Prostate gland (tissue), 2 donors: ENCODE results near the gene FAM222B. TPM values are rescaled to one million over a fixed set of nuclear protein-coding genes. Genes with fewer than 3 reads are reported as not detected.

Experiments
- DNase-seq: peaks from one replicate; pipeline ENCODE4 v3.0.0-alpha.2; 2019; ENCODE audit warnings: low spot score
- H3K27ac ChIP-seq, 2 donors: fragments of 200-600 bp; sonication (generic); 2 replicates each; pipeline ENCODE4 v1.5.1; 2017 to 2019
- H3K27me3 ChIP-seq: fragments of 200-600 bp; sonication (generic); replicated peaks from 2 replicates; pipeline ENCODE4 v1.5.1; 2019; ENCODE audit not compliant: insufficient read depth
- H3K36me3 ChIP-seq, 2 donors: fragments of 200-600 bp; sonication (generic); 1 replicate in 1 of 2; 2 replicates in 1 of 2; pipeline versions ENCODE4 v1.5.1 to v1.8.1; 2017 to 2019
- H3K4me1 ChIP-seq: fragments of 200-600 bp; sonication (generic); replicated peaks from 2 replicates; pipeline ENCODE4 v1.5.1; 2019
- H3K4me3 ChIP-seq, 2 donors: fragments of 200-600 bp; sonication (generic); 2 replicates each; pipeline ENCODE4 v1.5.1; 2017 to 2019
- H3K9me3 ChIP-seq: fragments of 200-600 bp; sonication (generic); 2 replicates; pipeline ENCODE4 v1.5.1; 2017
- POLR2A ChIP-seq: fragments of 450-650 bp; IDR thresholded peaks from one replicate; pipeline ENCODE4 v1.6.1; 2016; ENCODE audit warnings: antibody characterized with exemption, mild to moderate bottlenecking
- POLR2AphosphoS5 ChIP-seq: sonication (generic); formaldehyde crosslinking; IDR thresholded peaks from one replicate; pipeline ENCODE4 v1.6.1; 2017; ENCODE audit warnings: antibody characterized with exemption
- WGBS: methylation state at CpG from one replicate; pipeline ENCODE4 v1.1.5; 2018; 5-methylcytosine and 5-hydroxymethylcytosine counted together
- intact Hi-C: fragments of 100-400 bp; cut with DNase I; formaldehyde crosslinking; loops from one replicate; pipeline ENCODE4 v1.14.2; 2022
- total RNA-seq, 2 donors: library from RNA; depleted of rRNA; stranded (reverse); fragments of >200 nt; gene quantifications; one replicate each; pipeline ENCODE4 v1.1.0, GENCODE V29; 2016
- TF ChIP-seq, protein P1 (sequence below), 4 experiments: fragments of 200-600 bp in 2 of 4; fragments of 450-650 bp in 2 of 4; sonication (generic) in 2 of 4; IDR thresholded peaks; 1 replicate in 3 of 4; 2 replicates in 1 of 4; pipeline ENCODE4 v1.5.1; 2016 to 2019; ENCODE audit warnings: antibody characterized with exemption in 4 of 4, mild to moderate bottlenecking in 2 of 4, moderate library complexity in 2 of 4

FAM222B gene
- total RNA-seq, 2 donors from 2014 or later = 14.9 to 48.9 TPM

DNA sequence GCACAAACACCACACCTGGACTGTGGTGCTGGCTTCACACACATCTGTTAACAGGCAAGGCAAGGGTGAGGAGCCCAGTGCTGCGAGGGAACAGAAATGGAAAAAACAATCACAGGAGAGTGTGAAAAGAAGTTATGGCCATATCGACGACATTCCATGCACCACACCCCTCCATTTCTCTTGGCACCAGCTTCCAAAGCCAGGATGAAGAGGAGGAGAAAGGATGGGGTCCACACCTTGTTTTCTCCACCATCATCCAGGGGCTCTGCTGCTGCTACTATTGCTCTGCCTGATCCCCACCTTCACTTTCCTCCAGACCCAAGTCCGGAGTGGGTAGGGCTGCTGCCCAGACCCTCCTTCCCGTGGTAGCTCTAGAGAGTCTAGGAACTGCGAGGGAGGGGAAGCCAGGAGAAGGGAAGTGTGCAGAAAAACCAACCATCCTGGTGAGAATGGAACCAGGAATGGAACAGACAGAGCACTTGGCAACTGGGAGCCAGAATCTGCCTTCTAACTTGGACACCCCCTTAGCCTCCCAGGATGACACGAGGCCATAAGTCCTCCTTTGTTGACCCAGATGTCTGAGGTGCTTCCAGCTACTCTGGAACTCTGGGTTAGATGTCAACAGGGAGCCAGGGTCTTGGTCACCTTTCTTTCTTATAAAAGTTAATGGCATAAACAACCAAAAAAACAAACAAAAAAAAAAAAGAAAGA is 129.7 kb downstream of the FAM222B start:
- no peak for DNase-seq
- no peak overlapping the region for H3K27ac ChIP-seq
- no peak for TF ChIP-seq POLR2AphosphoS5
- no peak for TF ChIP-seq POLR2A
- TF ChIP-seq, protein P1, sequence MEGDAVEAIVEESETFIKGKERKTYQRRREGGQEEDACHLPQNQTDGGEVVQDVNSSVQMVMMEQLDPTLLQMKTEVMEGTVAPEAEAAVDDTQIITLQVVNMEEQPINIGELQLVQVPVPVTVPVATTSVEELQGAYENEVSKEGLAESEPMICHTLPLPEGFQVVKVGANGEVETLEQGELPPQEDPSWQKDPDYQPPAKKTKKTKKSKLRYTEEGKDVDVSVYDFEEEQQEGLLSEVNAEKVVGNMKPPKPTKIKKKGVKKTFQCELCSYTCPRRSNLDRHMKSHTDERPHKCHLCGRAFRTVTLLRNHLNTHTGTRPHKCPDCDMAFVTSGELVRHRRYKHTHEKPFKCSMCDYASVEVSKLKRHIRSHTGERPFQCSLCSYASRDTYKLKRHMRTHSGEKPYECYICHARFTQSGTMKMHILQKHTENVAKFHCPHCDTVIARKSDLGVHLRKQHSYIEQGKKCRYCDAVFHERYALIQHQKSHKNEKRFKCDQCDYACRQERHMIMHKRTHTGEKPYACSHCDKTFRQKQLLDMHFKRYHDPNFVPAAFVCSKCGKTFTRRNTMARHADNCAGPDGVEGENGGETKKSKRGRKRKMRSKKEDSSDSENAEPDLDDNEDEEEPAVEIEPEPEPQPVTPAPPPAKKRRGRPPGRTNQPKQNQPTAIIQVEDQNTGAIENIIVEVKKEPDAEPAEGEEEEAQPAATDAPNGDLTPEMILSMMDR (IDR thresholded peaks at IDR 0.05) = no peak

DNA sequence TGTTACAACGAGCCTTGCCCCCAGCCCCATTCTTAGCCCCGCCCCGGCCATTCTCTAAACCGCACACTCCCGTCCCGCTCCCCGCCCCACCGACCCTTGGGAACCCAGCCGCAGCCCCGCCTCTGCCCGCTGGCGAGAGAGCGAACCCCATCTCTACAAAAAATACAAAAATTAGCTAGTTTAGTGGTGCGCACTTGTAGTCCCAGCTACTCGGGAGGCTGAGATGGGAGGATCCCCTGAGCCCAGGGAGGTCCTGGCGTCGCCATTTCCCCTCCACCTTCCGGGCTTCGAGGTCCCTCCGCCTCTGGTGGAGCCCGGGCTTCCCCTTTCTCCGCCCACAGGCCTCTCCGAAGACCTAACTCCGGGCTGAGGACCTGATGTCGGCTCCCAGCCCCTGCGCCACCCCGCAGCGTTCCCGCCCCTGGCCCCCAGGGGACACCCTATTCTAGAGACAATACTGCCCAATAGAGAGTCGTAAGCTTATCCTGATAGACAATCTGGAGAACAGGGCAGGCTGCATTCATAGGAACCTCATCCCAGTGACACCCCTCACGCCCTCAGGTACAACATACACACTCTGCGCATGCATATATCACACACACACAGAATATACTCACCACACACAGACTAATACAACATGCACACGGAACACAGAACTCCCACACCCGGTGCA is 130.4 kb downstream of the FAM222B start:
- TF ChIP-seq POLR2A (no peak), POLR2AphosphoS5 (no peak)
- Histone ChIP-seq H3K36me3 (peaks cover 0 to 10% of the 10 kb centered on the region in 2 donors), H3K27me3 (no peaks in the 10 kb centered on the region), H3K27ac (peak overlapping the region; percentile 85 to 93), H3K9me3 (no peaks in the 10 kb centered on the region), H3K4me1 (peaks cover 8% of the 10 kb centered on the region), H3K4me3 (peak overlapping the region; percentile 42 to 53)
- intact Hi-C loops = loop anchor here (5.0 kb wide), 1 partner anchor 50 kb away; the partner anchor contains the start of genes SDF2 and SUPT6H
- no peak for DNase-seq
- 63% methylated on average over 34 of the region's 34 CpGs for WGBS

More for the DNA sequence above, 129.7 kb downstream of the FAM222B start:
- Histone ChIP-seq H3K36me3 (peaks cover 0 to 10% of the 10 kb centered on the region in 2 donors), H3K27me3 (no peaks in the 10 kb centered on the region), H3K4me3 (no peak overlapping the region), H3K4me1 (peaks cover 8% of the 10 kb centered on the region), H3K9me3 (no peaks in the 10 kb centered on the region)
- intact Hi-C loops = loop anchor here (5.0 kb wide), 1 partner anchor 51 kb away; the partner anchor contains the start of genes SDF2 and SUPT6H
- 80% methylated on average over 7 of the region's 7 CpGs for WGBS

DNA sequence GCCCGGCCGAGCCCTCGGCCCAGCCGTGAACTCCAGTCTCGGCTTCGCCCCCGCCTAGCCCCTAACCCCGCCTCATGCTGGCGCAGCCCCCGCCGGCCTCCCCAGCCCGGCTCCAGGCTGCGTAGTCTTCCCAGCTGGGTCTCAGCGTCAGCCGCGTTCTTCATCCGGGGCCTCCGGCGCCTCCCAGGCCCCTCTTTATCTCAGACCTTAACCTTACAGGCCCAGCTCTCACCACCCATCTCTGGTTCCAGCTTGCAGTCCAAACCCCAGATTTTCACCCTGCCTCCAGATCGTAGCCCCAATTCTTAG is 130.9 kb downstream of the FAM222B start, which contains the start of gene PROCA1:
TSS of gene PROCA1 (minus strand) at position 166 of the 309 bp plus-strand sequence. CDS start 228 bp downstream, outside the sequence.
- peaks cover 0 to 10% of the 10 kb centered on the region in 2 donors for H3K36me3 ChIP-seq
- 12% methylated on average over 18 of the region's 20 CpGs for WGBS
- DNase-seq = no peak
- intact Hi-C loops = loop anchor here (5.0 kb wide), 1 partner anchor 49 kb away; the partner anchor contains the start of genes SDF2 and SUPT6H
- TF ChIP-seq, protein P1 (IDR thresholded peaks at IDR 0.05) = no peak
- TF ChIP-seq POLR2AphosphoS5 (no peak), POLR2A (no peak)
- H3K4me1 ChIP-seq = peaks cover 5% of the 10 kb centered on the region
- no peaks in the 10 kb centered on the region for H3K9me3 ChIP-seq
- H3K27ac ChIP-seq = peak within 1 kb of the TSS; percentile 85 to 93
- H3K4me3 ChIP-seq = peak within 1 kb of the TSS; percentile 42 to 53
- no peaks in the 10 kb centered on the region for H3K27me3 ChIP-seq

DNA sequence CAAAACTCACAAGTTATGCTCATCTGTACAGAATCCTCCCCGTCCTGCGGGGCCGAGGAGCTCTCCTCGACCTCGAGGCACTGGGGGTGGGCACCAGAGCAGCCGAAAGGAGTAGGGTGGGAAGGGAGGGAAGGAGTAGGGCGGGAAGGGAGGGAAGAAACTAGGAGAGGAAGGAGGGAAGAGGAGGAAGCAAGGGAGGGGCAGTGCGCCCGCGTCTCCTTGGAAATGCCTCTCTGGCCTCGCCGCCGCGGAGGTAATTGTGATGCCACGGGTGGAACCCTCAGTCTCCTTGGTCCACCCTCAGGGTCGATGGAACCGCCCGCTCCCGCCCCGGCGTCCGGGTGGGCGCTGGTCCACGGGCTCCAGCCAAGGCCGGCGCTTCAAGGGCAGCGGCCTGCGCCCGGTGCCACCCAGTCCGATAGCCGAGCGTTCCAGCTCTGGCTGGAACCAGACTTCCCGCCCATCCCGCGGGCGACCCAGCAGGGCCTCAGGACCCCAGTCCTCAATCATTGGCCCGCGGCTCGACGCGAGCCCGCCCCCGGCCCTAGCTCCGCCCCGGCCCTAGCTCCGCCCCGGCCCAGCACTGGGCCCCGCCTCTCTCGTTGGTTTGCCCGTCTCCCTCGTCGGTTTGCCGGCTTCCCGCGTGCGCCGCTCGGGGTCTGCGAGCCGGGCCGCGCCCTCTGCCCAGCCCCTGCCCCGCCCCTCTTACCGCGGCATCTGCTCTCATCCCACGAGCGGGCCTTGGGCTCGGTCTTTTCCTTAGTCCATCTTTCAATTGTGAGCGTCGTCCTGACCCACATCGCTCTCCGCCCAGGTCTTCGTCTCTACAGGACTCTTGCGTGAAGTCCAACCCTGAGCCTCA is 131.5 kb downstream of the FAM222B start:
- peaks cover 0 to 10% of the 10 kb centered on the region in 2 donors for H3K36me3 ChIP-seq
- WGBS = under 1% methylated on average over 74 of the region's 74 CpGs

More for the DNA sequence above, 131.5 kb downstream of the FAM222B start:
- intact Hi-C loops = loop anchor here (5.0 kb wide), 1 partner anchor 49 kb away; the partner anchor contains the start of genes SDF2 and SUPT6H
- H3K4me1 ChIP-seq = no peaks in the 10 kb centered on the region
- DNase-seq = peak; percentile 80
- peak overlapping the region; percentile 85 to 93 for H3K27ac ChIP-seq
- H3K4me3 ChIP-seq = peak overlapping the region; percentile 42 to 53
- peak; percentile 86 for TF ChIP-seq POLR2A
- TF ChIP-seq, protein P1 (IDR thresholded peaks at IDR 0.05) = no peak
- peak; percentile 71 for TF ChIP-seq POLR2AphosphoS5
- no peaks in the 10 kb centered on the region for H3K27me3 ChIP-seq
- no peaks in the 10 kb centered on the region for H3K9me3 ChIP-seq
